ENCODE results near the gene SNTA1. TPM values are rescaled to one million over a fixed set of nuclear protein-coding genes. Genes with fewer than 3 reads are reported as not detected.

Gene SNTA1
- total RNA-seq, 1 experiment from 2014 or later: 14.6 TPM

GRCh38 chr20:33401921-33402369 lies 41.6 kb downstream of the SNTA1 start:
- no peaks in the 10 kb centered on the region for H4K20me1 ChIP-seq (ENCODE audit: insufficient read depth)
- H2AFZ ChIP-seq (ENCODE audit: low read depth, low read length, poor library complexity, severe bottlenecking): peak overlapping the region; percentile 92
- peaks cover 10 to 15% of the 10 kb centered on the region in 2 experiments for H3K4me1 ChIP-seq (ENCODE audit: control insufficient read depth in 1 of 2, insufficient read depth in 2 of 2, low read length in 2 of 2)
- no peak for TF ChIP-seq JUND (IDR thresholded peaks at IDR 0.05)
- no peak for TF ChIP-seq CTCF (IDR thresholded peaks at IDR 0.05 in 2 of 3, conservative IDR thresholded peaks at IDR 0.05 in 1 of 3; ENCODE audit: borderline replicate concordance in 1 of 3, insufficient read depth in 1 of 3, low read depth in 2 of 3, low read length in 2 of 3)
- no peak for TF ChIP-seq SIN3A (IDR thresholded peaks at IDR 0.05; ENCODE audit: low read depth)
- TF ChIP-seq REST (IDR thresholded peaks at IDR 0.05; ENCODE audit: low read depth): no peak
- TF ChIP-seq CEBPB (IDR thresholded peaks at IDR 0.05; ENCODE audit: low read depth): no peak
- TF ChIP-seq POLR2AphosphoS5 (IDR thresholded peaks at IDR 0.05; ENCODE audit: low read depth, low read length): no peak
- no peak for TF ChIP-seq SRF (IDR thresholded peaks at IDR 0.05; ENCODE audit: low read depth)
- no peak for TF ChIP-seq EZH2phosphoT487 (IDR thresholded peaks at IDR 0.05; ENCODE audit: borderline replicate concordance)
- TF ChIP-seq SP1 (IDR thresholded peaks at IDR 0.05; ENCODE audit: low read depth): no peak
- ChIA-PET POLR2A (interaction anchor here (0.9 to 1.0 kb wide), 3 partner anchors 13 to 711 kb away, joined by 3 to 5 read pairs (median 5); partner anchors contain the start of gene SNTA1), CTCF (interaction anchor here (0.8 to 1.9 kb wide), 3 partner anchors 12 to 252 kb away, joined by 3 to 6 read pairs (median 5); no protein-coding TSS in a partner anchor), RAD21 (ENCODE audit: low non-redundant PET in 1 of 2, low total read pairs in 2 of 2, uncharacterized antibody in 2 of 2, unreplicated experiment in 2 of 2) (interaction anchor here in 1 of 2 experiments (1.0 to 1.4 kb wide), 2 partner anchors 43 to 267 kb away, joined by 3 read pairs; no protein-coding TSS in a partner anchor)
- H3K79me2 ChIP-seq (ENCODE audit: insufficient read depth, low read length): peaks cover 45% of the 10 kb centered on the region
- H3K4me3 ChIP-seq (replicated peaks in 1 of 2; ENCODE audit: low read depth in 1 of 2, low read length in 2 of 2): peak overlapping the region; percentile 90 to 99
- H3K4me2 ChIP-seq (ENCODE audit: low read length): peak overlapping the region; percentile 85
- no peaks in the 10 kb centered on the region for H3K9me2 ChIP-seq (ENCODE audit: insufficient read depth)
- H3K27me3 ChIP-seq (ENCODE audit: insufficient read depth, low read length): no peaks in the 10 kb centered on the region
- no peak for DNase-seq (ENCODE audit: low read depth, low spot score)
- peak; percentile 57 for ATAC-seq
- no peaks in the 10 kb centered on the region; a peak in 2 of 4 replicates for H3K36me3 ChIP-seq (ENCODE audit: control insufficient read depth in 1 of 2, insufficient read depth in 2 of 2, low read length in 2 of 2)
- H3K27ac ChIP-seq (ENCODE audit: low read depth, low read length): peak overlapping the region; percentile 54; the same call in 1 of the 2 replicates
- intact Hi-C loops (cut with micrococcal nuclease): loop anchor here (2.0 kb wide), 1 partner anchor 43 kb away; no protein-coding TSS in a partner anchor
- BruUV-seq (replicated peaks): TSS peak; percentile 83
- H3K9me3 ChIP-seq (ENCODE audit: control insufficient read depth in 1 of 2, insufficient read depth in 1 of 2, low read depth in 1 of 2, low read length in 2 of 2): no peaks in the 10 kb centered on the region
- H3K9ac ChIP-seq (ENCODE audit: low read length): peak overlapping the region; percentile 79

Data from HCT116 (cell line).